Activated T-cell treated with anti-CD3 and anti-CD28 coated beads, Interleukin-2, amount 50 U/mL, for 72 hours (primary cell): ENCODE data around the gene FNDC11. TPM values are rescaled to one million over a fixed set of nuclear protein-coding genes. Genes with fewer than 3 reads are reported as not detected.
"Not testable (repeated sequence)": the region's sequence is repeated elsewhere in the genome, so short reads cannot be mapped to it uniquely, and the experiment has no call there.

Experiments used
- ATAC-seq, 2 donors: fragments of 150-1000 bp; cut with Tn5 transposase; replicated peaks in 1 of 2; 2 replicates each; pipeline ENCODE4 v1.10.0; 2021; ENCODE audit warnings: moderate library complexity in 2 of 2, mild to moderate bottlenecking in 1 of 2
- DNase-seq, 2 donors: peaks; one replicate each; pipeline ENCODE4 v3.0.0; 2021 to 2022; ENCODE audit warnings: mixed read lengths in 1 of 2
- H3K27ac Mint-ChIP-seq: one replicate; pipeline ENCODE4 v1.8.0; 2022; ENCODE audit warnings: mild to moderate bottlenecking, moderate library complexity, mixed read lengths
- H3K27me3 Mint-ChIP-seq: one replicate; pipeline ENCODE4 v1.8.0; 2022; ENCODE audit warnings: low read depth, mixed read lengths
- H3K36me3 Mint-ChIP-seq, 2 donors: one replicate each; pipeline ENCODE4 v1.8.0; 2022; ENCODE audit warnings: mixed read lengths in 2 of 2, mild to moderate bottlenecking in 1 of 2; ENCODE audit not compliant: insufficient read depth in 2 of 2
- H3K4me1 Mint-ChIP-seq: one replicate; pipeline ENCODE4 v1.8.0; 2022; ENCODE audit warnings: low read depth, mixed read lengths
- H3K4me3 Mint-ChIP-seq, 2 donors: one replicate each; pipeline ENCODE4 v1.8.0; 2022; ENCODE audit warnings: mild to moderate bottlenecking in 2 of 2, mixed read lengths in 2 of 2, moderate library complexity in 2 of 2
- H3K9me3 Mint-ChIP-seq, 2 donors: one replicate each; pipeline ENCODE4 v1.8.0; 2022; ENCODE audit warnings: mixed read lengths in 2 of 2
- total RNA-seq, 2 donors: library from RNA; stranded (reverse); gene quantifications; one replicate each; pipeline ENCODE4 v1.2.3, GENCODE V29; 2022

Gene FNDC11
- total RNA-seq, result under 1 TPM; 0.67 to 0.74 TPM

- Mint-ChIP-seq H3K27me3 (peaks cover 10% of the 10 kb centered on the region), H3K4me3 (peak within 1 kb of the TSS; percentile 73 to 77), H3K9me3 (no peaks in the 10 kb centered on the region), H3K27ac (no peak within 1 kb of the TSS), H3K36me3 (no peaks in the 10 kb centered on the region), H3K4me1 (peaks cover 18% of the 10 kb centered on the region)
- ATAC-seq (peak; percentile 36 to 38), DNase-seq (peak; percentile 57 to 60)
These were observed at the start of gene FNDC11 for GRCh38 chr20:63553933-63554290. Gene FNDC11, plus strand, starts transcription at chr20:63554159. Its CDS starts 1,505 bp downstream, at chr20:63555664.

- ATAC-seq (no peak), DNase-seq (no peak)
- Mint-ChIP-seq H3K36me3 (peaks cover 0 to 2% of the 10 kb centered on the region in 2 donors), H3K27me3 (peaks cover 30% of the 10 kb centered on the region), H3K4me1 (no peaks in the 10 kb centered on the region), H3K4me3 (no peak overlapping the region), H3K9me3 (peaks cover 2 to 5% of the 10 kb centered on the region in 2 donors), H3K27ac (no peak overlapping the region)
These were observed 49.3 kb upstream of the FNDC11 start for GRCh38 chr20:63504642-63505041.

- H3K36me3 Mint-ChIP-seq, result peaks cover 0 to 2% of the 10 kb centered on the region in 2 donors
- ATAC-seq, result no peak
- H3K9me3 Mint-ChIP-seq, result peaks cover 2 to 5% of the 10 kb centered on the region in 2 donors
- H3K27ac Mint-ChIP-seq, result no peak overlapping the region
- no peak for DNase-seq
- H3K27me3 Mint-ChIP-seq, result peaks cover 36% of the 10 kb centered on the region
- H3K4me1 Mint-ChIP-seq, result no peaks in the 10 kb centered on the region
- H3K4me3 Mint-ChIP-seq, result no peak overlapping the region
These were observed 48.7 kb upstream of the FNDC11 start for GRCh38 chr20:63505281-63505680.

GRCh38 chr20:63505723-63506122 is 48.2 kb upstream of the FNDC11 start:
- Mint-ChIP-seq H3K27me3 (peaks cover 41% of the 10 kb centered on the region), H3K4me1 (no peaks in the 10 kb centered on the region), H3K27ac (no peak overlapping the region), H3K36me3 (peaks cover 0 to 2% of the 10 kb centered on the region in 2 donors), H3K9me3 (peaks cover 2 to 5% of the 10 kb centered on the region in 2 donors), H3K4me3 (no peak overlapping the region)
- ATAC-seq (no peak), DNase-seq (no peak)

GRCh38 chr20:63507083-63507743 is 46.7 kb upstream of the FNDC11 start:
- DNase-seq, result no peak
- ATAC-seq, result no peak
- peaks cover 2 to 5% of the 10 kb centered on the region in 2 donors for H3K9me3 Mint-ChIP-seq
- peak overlapping the region in 1 of 2 donors; percentile 14 for H3K4me3 Mint-ChIP-seq
- H3K27me3 Mint-ChIP-seq, result peaks cover 51% of the 10 kb centered on the region
- H3K36me3 Mint-ChIP-seq, result peaks cover 0 to 2% of the 10 kb centered on the region in 2 donors
- no peak overlapping the region for H3K27ac Mint-ChIP-seq
- no peaks in the 10 kb centered on the region for H3K4me1 Mint-ChIP-seq

GRCh38 chr20:63508072-63508768 is 45.7 kb upstream of the FNDC11 start:
- H3K27ac Mint-ChIP-seq, result no peak overlapping the region
- no peak for DNase-seq
- H3K4me3 Mint-ChIP-seq, result peak overlapping the region in 1 of 2 donors; percentile 6
- H3K4me1 Mint-ChIP-seq, result no peaks in the 10 kb centered on the region
- H3K27me3 Mint-ChIP-seq, result peaks cover 61% of the 10 kb centered on the region
- H3K36me3 Mint-ChIP-seq, result peaks cover 0 to 2% of the 10 kb centered on the region in 2 donors
- peaks cover 2 to 5% of the 10 kb centered on the region in 2 donors for H3K9me3 Mint-ChIP-seq
- ATAC-seq, result peak; percentile 36 to 52

GRCh38 chr20:63509088-63509564 is 44.8 kb upstream of the FNDC11 start:
- Mint-ChIP-seq H3K36me3 (peaks cover 0 to 2% of the 10 kb centered on the region in 2 donors), H3K4me1 (no peaks in the 10 kb centered on the region), H3K4me3 (no peak overlapping the region), H3K27ac (no peak overlapping the region), H3K27me3 (peaks cover 66% of the 10 kb centered on the region), H3K9me3 (peaks cover 2 to 4% of the 10 kb centered on the region in 2 donors)
- DNase-seq, result no peak
- ATAC-seq, result no peak

- Mint-ChIP-seq H3K36me3 (peaks cover 2 to 4% of the 10 kb centered on the region in 2 donors), H3K9me3 (peaks cover 2 to 5% of the 10 kb centered on the region in 2 donors), H3K4me1 (no peaks in the 10 kb centered on the region), H3K27ac (no peak overlapping the region), H3K27me3 (peaks cover 50% of the 10 kb centered on the region), H3K4me3 (no peak overlapping the region)
- no peak for DNase-seq
- ATAC-seq, result no peak
These were observed 40.8 kb upstream of the FNDC11 start for GRCh38 chr20:63513207-63513606.

GRCh38 chr20:63514520-63514919 is 39.4 kb upstream of the FNDC11 start:
- not testable (repeated sequence) for H3K36me3 Mint-ChIP-seq, H3K9me3 Mint-ChIP-seq, ATAC-seq, H3K4me1 Mint-ChIP-seq, H3K4me3 Mint-ChIP-seq, H3K27ac Mint-ChIP-seq, DNase-seq
- H3K27me3 Mint-ChIP-seq, result peaks cover 41% of the 10 kb centered on the region

GRCh38 chr20:63517376-63518309 is 36.3 kb upstream of the FNDC11 start:
- Mint-ChIP-seq H3K27ac (no peak overlapping the region), H3K4me3 (peak overlapping the region in 1 of 2 donors; percentile 3), H3K27me3 (peaks cover 14% of the 10 kb centered on the region), H3K36me3 (peaks cover 4 to 5% of the 10 kb centered on the region in 2 donors), H3K4me1 (peaks cover 7% of the 10 kb centered on the region), H3K9me3 (peaks cover 4 to 6% of the 10 kb centered on the region in 2 donors)
- DNase-seq (no peak), ATAC-seq (no peak)

- no peak for DNase-seq
- no peak for ATAC-seq
- peaks cover 7 to 9% of the 10 kb centered on the region in 2 donors for H3K36me3 Mint-ChIP-seq
- H3K4me1 Mint-ChIP-seq, result peaks cover 8% of the 10 kb centered on the region
- no peak overlapping the region for H3K27ac Mint-ChIP-seq
- peak overlapping the region; percentile 42 to 77 for H3K4me3 Mint-ChIP-seq
- peaks cover 7% of the 10 kb centered on the region for H3K27me3 Mint-ChIP-seq
- H3K9me3 Mint-ChIP-seq, result peaks cover 5 to 7% of the 10 kb centered on the region in 2 donors
These were observed 35.6 kb upstream of the FNDC11 start for GRCh38 chr20:63518351-63518861.

- peaks cover 5 to 11% of the 10 kb centered on the region in 2 donors for H3K9me3 Mint-ChIP-seq
- H3K27me3 Mint-ChIP-seq, result peaks cover 4% of the 10 kb centered on the region
- peak overlapping the region; percentile 74 to 77 for H3K4me3 Mint-ChIP-seq
- peaks cover 10% of the 10 kb centered on the region for H3K4me1 Mint-ChIP-seq
- DNase-seq, result no peak
- no peak overlapping the region for H3K27ac Mint-ChIP-seq
- ATAC-seq, result no peak
- peaks cover 12 to 15% of the 10 kb centered on the region in 2 donors for H3K36me3 Mint-ChIP-seq
These were observed 34.9 kb upstream of the FNDC11 start for GRCh38 chr20:63518946-63519667.
